ENCODE data around the gene CPLANE1. TPM values are rescaled to one million over a fixed set of nuclear protein-coding genes. Genes with fewer than 3 reads are reported as not detected.

CPLANE1 gene
- total and polyA plus RNA-seq, 10 of the 15 experiments (the other 5 are each of a cell fraction or from before 2014, with no cell fraction given): 1.7 to 14.8 (median 6.7) TPM

DNA sequence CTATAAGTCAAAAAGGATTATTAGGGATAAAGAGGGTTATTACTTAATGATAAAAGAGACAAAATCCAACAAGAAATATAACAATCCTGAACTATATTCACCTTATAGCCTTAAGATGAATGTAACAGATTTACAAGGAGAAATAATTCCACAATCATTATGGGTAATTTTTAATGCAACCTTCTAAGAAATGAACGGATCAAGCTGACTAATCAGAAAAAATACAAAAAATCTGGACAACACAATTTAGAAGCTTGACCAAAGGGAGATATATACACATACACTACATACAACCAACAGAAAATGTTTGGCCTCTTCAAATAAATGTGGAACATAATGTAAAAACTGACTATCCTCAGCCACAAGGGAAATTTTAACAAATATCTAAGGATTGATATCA is 102.3 kb downstream of the CPLANE1 start:
- BruUV-seq (replicated peaks): no TSS peak
- ChIA-PET CTCF (interaction anchor here (0.6 kb wide), 1 partner anchor 10 kb away, joined by 4 read pairs; no protein-coding TSS in a partner anchor), SMC1A (ENCODE audit: uncharacterized antibody, unreplicated experiment) (interaction anchor here (1.3 to 1.4 kb wide), 2 partner anchors 28 to 100 kb away, joined by 3 to 4 read pairs; no protein-coding TSS in a partner anchor), POLR2A (no interaction called here), RAD21 (ENCODE audit: unreplicated experiment) (interaction anchor here (1.0 to 1.2 kb wide), 2 partner anchors 11 to 150 kb away, joined by 3 read pairs; no protein-coding TSS in a partner anchor)
- no peak overlapping the region for H2AFZ ChIP-seq (ENCODE audit: control insufficient read depth, low read depth, low read length)
- no peak overlapping the region for H3K27ac ChIP-seq (ENCODE audit: control insufficient read depth, insufficient read depth)
- H3K36me3 ChIP-seq (ENCODE audit: control insufficient read depth in 2 of 2, insufficient read depth in 2 of 2, low read length in 1 of 2): no peaks in the 10 kb centered on the region
- TF ChIP-seq FOXK2 (IDR thresholded peaks at IDR 0.05): no peak
- TF ChIP-seq TCF7 (IDR thresholded peaks at IDR 0.05; ENCODE audit: borderline replicate concordance): no peak
- no peak for TF ChIP-seq CHD2 (IDR thresholded peaks at IDR 0.05; ENCODE audit: borderline replicate concordance, low read depth, low read length)
- TF ChIP-seq PRDM15 (CRISPR knock-in tag; IDR thresholded peaks at IDR 0.05): no peak
- TF ChIP-seq NBN (IDR thresholded peaks at IDR 0.05): no peak
- no peak for TF ChIP-seq IRF4 (IDR thresholded peaks at IDR 0.05; ENCODE audit: low read depth, low read length)
- TF ChIP-seq IKZF2 (IDR thresholded peaks at IDR 0.05): no peak
- no peak for TF ChIP-seq CREB1 (IDR thresholded peaks at IDR 0.05; ENCODE audit: low read depth)
- TF ChIP-seq ATF7 (IDR thresholded peaks at IDR 0.05; ENCODE audit: low read depth): no peak
- no peak for TF ChIP-seq BCL11A (IDR thresholded peaks at IDR 0.05; ENCODE audit: low read depth, low read length)
- TF ChIP-seq CHD1 (IDR thresholded peaks at IDR 0.05; ENCODE audit: low read depth, low read length): no peak
- TF ChIP-seq SPI1 (IDR thresholded peaks at IDR 0.05; ENCODE audit: borderline replicate concordance, insufficient read depth, low read depth, low read length): no peak
- no peak for TF ChIP-seq GATAD2B (conservative IDR thresholded peaks at IDR 0.05; ENCODE audit: low read depth)
- TF ChIP-seq ZNF207 (IDR thresholded peaks at IDR 0.05; ENCODE audit: borderline replicate concordance): no peak
- no peak for TF ChIP-seq ZBTB4 (CRISPR knock-in tag; IDR thresholded peaks at IDR 0.05)
- TF ChIP-seq ZSCAN29 (IDR thresholded peaks at IDR 0.05): no peak
- TF ChIP-seq SREBF2 (IDR thresholded peaks at IDR 0.05; ENCODE audit: low read length): no peak
- 94% methylated on average over 1 of the region's 1 CpG for WGBS (ENCODE audit: insufficient coverage, insufficient replicate concordance, low lambda C conversion rate, missing lambda C conversion rate)
- intact Hi-C loops (cut with micrococcal nuclease; ENCODE audit: unreplicated experiment): no loop called here
- no peak overlapping the region for H3K4me3 ChIP-seq
- H4K20me1 ChIP-seq (ENCODE audit: control insufficient read depth, insufficient read depth): no peaks in the 10 kb centered on the region
- FAIRE-seq (no peak), ATAC-seq (no peak), DNase-seq (ENCODE audit: low read depth, low spot score) (no peak)
- no peak overlapping the region for H3K4me2 ChIP-seq (ENCODE audit: control insufficient read depth, insufficient read depth)
- no peaks in the 10 kb centered on the region for H3K4me1 ChIP-seq (ENCODE audit: control insufficient read depth, insufficient read depth, low read length)
- no peaks in the 10 kb centered on the region for H3K79me2 ChIP-seq (ENCODE audit: control insufficient read depth, insufficient read depth, low read length)
- no peaks in the 10 kb centered on the region for H3K27me3 ChIP-seq (replicated peaks in 1 of 2; ENCODE audit: control insufficient read depth in 2 of 2, insufficient read depth in 2 of 2, low read length in 1 of 2)
- H3K9ac ChIP-seq (ENCODE audit: control insufficient read depth, insufficient read depth, low read length): no peak overlapping the region
- in situ Hi-C loops (cut with MboI): no loop called here
- peaks cover 8% of the 10 kb centered on the region for H3K9me3 ChIP-seq (replicated peaks; ENCODE audit: control insufficient read depth, insufficient read depth, low read length)
